ENCODE data around the gene VEZT. TPM values are rescaled to one million over a fixed set of nuclear protein-coding genes. Genes with fewer than 3 reads are reported as not detected.

The VEZT gene
- total and polyA plus RNA-seq, 10 of the 15 experiments (the other 5 are each of a cell fraction or from before 2014, with no cell fraction given), result 32.8 to 134 (median 66.2) TPM

DNA sequence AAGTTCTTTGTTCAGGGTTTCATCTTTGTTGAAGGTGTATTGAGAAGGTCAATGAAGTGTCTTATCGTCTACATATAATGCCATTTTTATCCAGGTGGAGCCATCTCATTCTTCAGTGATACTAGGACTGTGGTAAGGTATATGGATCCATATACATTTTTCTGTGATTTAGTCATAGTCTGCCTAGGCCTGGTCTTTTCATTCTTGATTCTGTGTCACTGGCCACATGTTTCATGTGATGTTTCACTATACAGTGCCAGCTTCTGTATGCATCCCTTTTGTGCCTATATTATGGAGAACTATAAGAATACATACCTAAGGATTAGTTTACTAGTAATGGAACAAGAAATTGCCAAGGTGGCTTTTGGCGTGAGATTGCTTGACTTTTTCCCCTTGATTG, 40.5 kb downstream of the VEZT start:
- BruUV-seq (replicated peaks), result no TSS peak
- FAIRE-seq (no peak), DNase-seq (ENCODE audit: low read depth, low spot score) (no peak), ATAC-seq (no peak)
- Histone ChIP-seq H3K27me3 (replicated peaks in 1 of 2; ENCODE audit: control insufficient read depth in 2 of 2, insufficient read depth in 2 of 2, low read length in 1 of 2) (no peaks in the 10 kb centered on the region), H3K9me3 (replicated peaks; ENCODE audit: control insufficient read depth, insufficient read depth, low read length) (no peaks in the 10 kb centered on the region), H3K4me3 (no peak overlapping the region), H2AFZ (ENCODE audit: control insufficient read depth, low read depth, low read length) (no peak overlapping the region), H3K4me2 (ENCODE audit: control insufficient read depth, insufficient read depth) (no peak overlapping the region), H4K20me1 (ENCODE audit: control insufficient read depth, insufficient read depth) (no peaks in the 10 kb centered on the region), H3K9ac (ENCODE audit: control insufficient read depth, insufficient read depth, low read length) (no peak overlapping the region), H3K79me2 (ENCODE audit: control insufficient read depth, insufficient read depth, low read length) (no peaks in the 10 kb centered on the region), H3K36me3 (ENCODE audit: control insufficient read depth in 2 of 2, insufficient read depth in 2 of 2, low read length in 1 of 2) (peaks cover 2 to 7% of the 10 kb centered on the region in 2 experiments; a peak in 3 of 4 replicates), H3K27ac (ENCODE audit: control insufficient read depth, insufficient read depth) (no peak overlapping the region), H3K4me1 (ENCODE audit: control insufficient read depth, insufficient read depth, low read length) (no peaks in the 10 kb centered on the region)
- ChIA-PET POLR2A (interaction anchor here (1.0 to 1.5 kb wide), 2 partner anchors 11 to 38 kb away, joined by 3 read pairs; no protein-coding TSS in a partner anchor), RAD21 (ENCODE audit: unreplicated experiment) (no interaction called here), CTCF (interaction anchor here (1.0 to 1.7 kb wide), 4 partner anchors 12 to 276 kb away, joined by 3 to 5 read pairs (median 4); partner anchors contain the start of gene METAP2), SMC1A (ENCODE audit: uncharacterized antibody, unreplicated experiment) (no interaction called here)
- WGBS (ENCODE audit: insufficient coverage, insufficient replicate concordance, low lambda C conversion rate, missing lambda C conversion rate), result 95% methylated on average over 2 of the region's 2 CpGs
- in situ Hi-C loops (cut with MboI), result no loop called here
- TF ChIP-seq, protein P1, sequence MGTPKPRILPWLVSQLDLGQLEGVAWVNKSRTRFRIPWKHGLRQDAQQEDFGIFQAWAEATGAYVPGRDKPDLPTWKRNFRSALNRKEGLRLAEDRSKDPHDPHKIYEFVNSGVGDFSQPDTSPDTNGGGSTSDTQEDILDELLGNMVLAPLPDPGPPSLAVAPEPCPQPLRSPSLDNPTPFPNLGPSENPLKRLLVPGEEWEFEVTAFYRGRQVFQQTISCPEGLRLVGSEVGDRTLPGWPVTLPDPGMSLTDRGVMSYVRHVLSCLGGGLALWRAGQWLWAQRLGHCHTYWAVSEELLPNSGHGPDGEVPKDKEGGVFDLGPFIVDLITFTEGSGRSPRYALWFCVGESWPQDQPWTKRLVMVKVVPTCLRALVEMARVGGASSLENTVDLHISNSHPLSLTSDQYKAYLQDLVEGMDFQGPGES (IDR thresholded peaks at IDR 0.05), result no peak
- TF ChIP-seq, protein P2, sequence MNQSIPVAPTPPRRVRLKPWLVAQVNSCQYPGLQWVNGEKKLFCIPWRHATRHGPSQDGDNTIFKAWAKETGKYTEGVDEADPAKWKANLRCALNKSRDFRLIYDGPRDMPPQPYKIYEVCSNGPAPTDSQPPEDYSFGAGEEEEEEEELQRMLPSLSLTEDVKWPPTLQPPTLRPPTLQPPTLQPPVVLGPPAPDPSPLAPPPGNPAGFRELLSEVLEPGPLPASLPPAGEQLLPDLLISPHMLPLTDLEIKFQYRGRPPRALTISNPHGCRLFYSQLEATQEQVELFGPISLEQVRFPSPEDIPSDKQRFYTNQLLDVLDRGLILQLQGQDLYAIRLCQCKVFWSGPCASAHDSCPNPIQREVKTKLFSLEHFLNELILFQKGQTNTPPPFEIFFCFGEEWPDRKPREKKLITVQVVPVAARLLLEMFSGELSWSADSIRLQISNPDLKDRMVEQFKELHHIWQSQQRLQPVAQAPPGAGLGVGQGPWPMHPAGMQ (IDR thresholded peaks at IDR 0.05; ENCODE audit: borderline replicate concordance), result no peak
- TF ChIP-seq, protein P3, sequence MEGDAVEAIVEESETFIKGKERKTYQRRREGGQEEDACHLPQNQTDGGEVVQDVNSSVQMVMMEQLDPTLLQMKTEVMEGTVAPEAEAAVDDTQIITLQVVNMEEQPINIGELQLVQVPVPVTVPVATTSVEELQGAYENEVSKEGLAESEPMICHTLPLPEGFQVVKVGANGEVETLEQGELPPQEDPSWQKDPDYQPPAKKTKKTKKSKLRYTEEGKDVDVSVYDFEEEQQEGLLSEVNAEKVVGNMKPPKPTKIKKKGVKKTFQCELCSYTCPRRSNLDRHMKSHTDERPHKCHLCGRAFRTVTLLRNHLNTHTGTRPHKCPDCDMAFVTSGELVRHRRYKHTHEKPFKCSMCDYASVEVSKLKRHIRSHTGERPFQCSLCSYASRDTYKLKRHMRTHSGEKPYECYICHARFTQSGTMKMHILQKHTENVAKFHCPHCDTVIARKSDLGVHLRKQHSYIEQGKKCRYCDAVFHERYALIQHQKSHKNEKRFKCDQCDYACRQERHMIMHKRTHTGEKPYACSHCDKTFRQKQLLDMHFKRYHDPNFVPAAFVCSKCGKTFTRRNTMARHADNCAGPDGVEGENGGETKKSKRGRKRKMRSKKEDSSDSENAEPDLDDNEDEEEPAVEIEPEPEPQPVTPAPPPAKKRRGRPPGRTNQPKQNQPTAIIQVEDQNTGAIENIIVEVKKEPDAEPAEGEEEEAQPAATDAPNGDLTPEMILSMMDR (IDR thresholded peaks at IDR 0.05 in 2 of 3, conservative IDR thresholded peaks at IDR 0.05 in 1 of 3; ENCODE audit: control insufficient read depth in 2 of 3, extremely low read depth in 1 of 3, insufficient read depth in 1 of 3, low read depth in 3 of 3, low read length in 3 of 3), result no peak
- intact Hi-C loops (cut with micrococcal nuclease; ENCODE audit: unreplicated experiment), result no loop called here
